ENCODE data around the gene CDC25A.

The CDC25A gene

DNA sequence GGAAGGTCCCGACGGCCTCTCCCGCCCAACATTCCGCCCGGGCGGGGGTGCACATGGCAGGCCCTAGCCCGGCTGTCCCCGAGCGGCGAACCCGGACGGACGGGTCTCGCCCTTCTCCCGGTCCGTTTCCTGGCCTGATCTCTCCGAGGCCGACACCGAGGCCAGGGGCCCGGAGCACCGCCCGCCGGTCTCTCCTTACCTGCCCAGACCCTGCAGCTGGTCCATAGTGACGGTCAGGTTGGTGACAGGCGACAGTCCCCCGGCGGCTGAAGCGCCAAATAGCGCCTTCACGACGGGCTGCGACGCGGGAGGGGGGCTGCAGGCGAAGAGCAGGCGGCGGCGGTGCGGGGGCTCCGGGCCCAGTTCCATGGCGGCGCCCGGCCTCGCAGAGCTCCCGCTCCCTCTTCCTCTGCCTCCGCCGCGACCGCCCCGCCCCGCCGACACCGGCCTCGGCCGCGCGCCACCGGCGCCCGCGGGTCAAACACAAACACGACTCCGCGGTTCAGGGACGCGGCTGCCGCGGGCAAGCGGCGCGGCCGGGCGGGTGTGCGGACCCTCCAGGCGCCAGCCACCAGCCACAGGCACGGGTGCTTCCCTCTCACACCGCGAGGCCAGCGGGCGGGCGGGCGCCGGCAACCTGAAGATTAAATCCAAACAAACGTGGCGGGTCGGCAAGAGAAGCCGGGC, 495 bp downstream of the CDC25A start:
- in situ Hi-C loops (cut with HindIII; ENCODE audit: low sequenced_read_pairs): no loop called here
- no peak for DNase-seq (ENCODE audit: low read depth)
- peak overlapping the region; percentile 79 for H3K4me3 ChIP-seq (ENCODE audit: low read depth, low read length)
- TF ChIP-seq, protein P1, sequence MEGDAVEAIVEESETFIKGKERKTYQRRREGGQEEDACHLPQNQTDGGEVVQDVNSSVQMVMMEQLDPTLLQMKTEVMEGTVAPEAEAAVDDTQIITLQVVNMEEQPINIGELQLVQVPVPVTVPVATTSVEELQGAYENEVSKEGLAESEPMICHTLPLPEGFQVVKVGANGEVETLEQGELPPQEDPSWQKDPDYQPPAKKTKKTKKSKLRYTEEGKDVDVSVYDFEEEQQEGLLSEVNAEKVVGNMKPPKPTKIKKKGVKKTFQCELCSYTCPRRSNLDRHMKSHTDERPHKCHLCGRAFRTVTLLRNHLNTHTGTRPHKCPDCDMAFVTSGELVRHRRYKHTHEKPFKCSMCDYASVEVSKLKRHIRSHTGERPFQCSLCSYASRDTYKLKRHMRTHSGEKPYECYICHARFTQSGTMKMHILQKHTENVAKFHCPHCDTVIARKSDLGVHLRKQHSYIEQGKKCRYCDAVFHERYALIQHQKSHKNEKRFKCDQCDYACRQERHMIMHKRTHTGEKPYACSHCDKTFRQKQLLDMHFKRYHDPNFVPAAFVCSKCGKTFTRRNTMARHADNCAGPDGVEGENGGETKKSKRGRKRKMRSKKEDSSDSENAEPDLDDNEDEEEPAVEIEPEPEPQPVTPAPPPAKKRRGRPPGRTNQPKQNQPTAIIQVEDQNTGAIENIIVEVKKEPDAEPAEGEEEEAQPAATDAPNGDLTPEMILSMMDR (IDR thresholded peaks at IDR 0.05; ENCODE audit: low read depth, low read length, missing control alignments): no peak

DNA sequence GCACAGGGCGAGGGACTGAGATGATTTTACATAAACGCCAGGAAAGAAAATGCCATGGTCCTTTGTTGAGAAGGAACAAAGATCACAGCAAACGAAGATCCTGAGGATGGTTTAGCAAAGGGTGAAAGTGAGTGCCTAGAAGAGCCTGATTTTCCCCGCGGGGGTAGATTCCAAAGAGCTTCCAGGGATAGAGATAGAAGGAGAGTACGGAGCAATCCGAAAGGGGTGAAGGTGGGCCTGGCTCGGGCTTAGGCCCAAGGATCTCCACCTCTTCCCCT, 977 bp downstream of the CDC25A start:
- TF ChIP-seq, protein P1 (IDR thresholded peaks at IDR 0.05; ENCODE audit: low read depth, low read length, missing control alignments): no peak
- peak overlapping the region; percentile 79 for H3K4me3 ChIP-seq (ENCODE audit: low read depth, low read length)
- in situ Hi-C loops (cut with HindIII; ENCODE audit: low sequenced_read_pairs): no loop called here

DNA sequence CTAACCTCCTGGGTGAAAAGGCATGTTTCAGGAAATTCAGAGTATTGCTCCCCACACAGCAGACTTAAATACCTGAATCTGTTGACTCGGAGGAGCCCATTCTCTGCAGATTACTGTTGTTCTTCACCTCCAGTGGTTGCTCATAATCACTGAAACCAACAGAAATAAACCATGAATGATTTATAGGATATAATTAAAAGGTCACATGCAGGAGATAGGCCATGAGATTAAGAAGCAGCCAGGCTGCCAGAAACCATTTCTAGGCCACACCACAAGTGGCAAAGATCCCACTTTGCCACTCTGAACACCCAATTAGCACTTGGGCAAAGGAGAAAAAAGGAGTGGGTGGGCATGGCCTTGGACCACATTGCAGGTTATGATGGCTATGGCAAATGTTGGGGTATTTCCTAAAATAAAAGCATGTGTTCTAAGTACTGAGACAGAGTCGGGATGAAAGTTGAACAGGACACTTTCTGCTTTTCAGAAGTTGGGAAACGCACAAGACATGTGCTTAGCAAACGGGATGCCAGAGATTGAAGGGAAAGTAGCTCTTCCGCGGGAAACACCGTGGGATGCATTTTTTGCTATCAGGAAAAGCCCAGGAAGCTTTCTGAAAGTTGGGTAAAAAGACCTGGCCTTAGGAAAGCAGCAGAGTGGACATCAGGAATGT, 1.5 kb downstream of the CDC25A start:
- peak overlapping the region; percentile 79 for H3K4me3 ChIP-seq (ENCODE audit: low read depth, low read length)
- DNase-seq (ENCODE audit: low read depth): no peak
- in situ Hi-C loops (cut with HindIII; ENCODE audit: low sequenced_read_pairs): no loop called here
- TF ChIP-seq, protein P1 (IDR thresholded peaks at IDR 0.05; ENCODE audit: low read depth, low read length, missing control alignments): no peak

More for the DNA sequence above, 977 bp downstream of the CDC25A start:
- no peak for DNase-seq (ENCODE audit: low read depth)

DNA sequence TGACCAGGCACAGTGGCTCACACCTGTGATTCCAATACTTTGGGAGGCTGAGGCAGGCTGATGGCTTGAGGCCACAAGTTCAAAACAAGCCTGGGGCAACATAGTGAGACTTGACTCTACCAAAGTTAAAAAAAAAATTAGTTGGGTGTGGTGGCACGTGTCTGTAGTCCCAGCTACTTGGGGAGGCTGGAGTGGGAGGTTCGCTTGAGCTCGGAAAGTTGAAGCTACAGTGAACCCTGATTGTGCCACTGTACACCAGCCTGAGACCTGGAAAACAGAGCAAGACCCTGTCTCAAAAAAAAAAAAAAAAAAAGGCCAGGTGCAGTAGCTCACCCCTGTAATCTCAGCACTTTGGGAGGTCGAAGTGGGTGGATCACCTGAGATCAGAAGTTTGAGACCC, 3.1 kb downstream of the CDC25A start:
- no peak overlapping the region for H3K4me3 ChIP-seq (ENCODE audit: low read depth, low read length)
- TF ChIP-seq, protein P1 (IDR thresholded peaks at IDR 0.05; ENCODE audit: low read depth, low read length, missing control alignments): no peak
- in situ Hi-C loops (cut with HindIII; ENCODE audit: low sequenced_read_pairs): no loop called here
- no peak for DNase-seq (ENCODE audit: low read depth)

DNA sequence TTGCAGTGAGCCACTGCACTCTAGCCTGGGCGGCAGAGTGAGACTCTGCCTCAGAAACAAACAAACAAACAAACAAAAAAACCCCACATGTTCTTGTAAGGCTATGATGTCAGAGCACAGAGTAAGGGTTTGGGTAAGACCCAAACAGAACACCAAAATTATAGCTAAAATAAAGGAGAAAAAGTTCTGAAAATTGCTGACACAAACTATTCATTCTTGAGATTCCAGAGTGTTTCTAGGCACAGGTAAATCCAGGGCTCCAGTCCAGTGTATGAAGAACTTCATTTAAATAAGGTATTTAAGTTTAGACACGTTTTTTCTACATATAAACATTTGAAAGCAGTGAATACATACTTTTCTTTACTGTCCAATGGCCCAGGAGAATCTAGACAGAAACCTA, 3.9 kb downstream of the CDC25A start:
- in situ Hi-C loops (cut with HindIII; ENCODE audit: low sequenced_read_pairs): no loop called here
- TF ChIP-seq, protein P1 (IDR thresholded peaks at IDR 0.05; ENCODE audit: low read depth, low read length, missing control alignments): no peak
- no peak overlapping the region for H3K4me3 ChIP-seq (ENCODE audit: low read depth, low read length)
- DNase-seq (ENCODE audit: low read depth): no peak

DNA sequence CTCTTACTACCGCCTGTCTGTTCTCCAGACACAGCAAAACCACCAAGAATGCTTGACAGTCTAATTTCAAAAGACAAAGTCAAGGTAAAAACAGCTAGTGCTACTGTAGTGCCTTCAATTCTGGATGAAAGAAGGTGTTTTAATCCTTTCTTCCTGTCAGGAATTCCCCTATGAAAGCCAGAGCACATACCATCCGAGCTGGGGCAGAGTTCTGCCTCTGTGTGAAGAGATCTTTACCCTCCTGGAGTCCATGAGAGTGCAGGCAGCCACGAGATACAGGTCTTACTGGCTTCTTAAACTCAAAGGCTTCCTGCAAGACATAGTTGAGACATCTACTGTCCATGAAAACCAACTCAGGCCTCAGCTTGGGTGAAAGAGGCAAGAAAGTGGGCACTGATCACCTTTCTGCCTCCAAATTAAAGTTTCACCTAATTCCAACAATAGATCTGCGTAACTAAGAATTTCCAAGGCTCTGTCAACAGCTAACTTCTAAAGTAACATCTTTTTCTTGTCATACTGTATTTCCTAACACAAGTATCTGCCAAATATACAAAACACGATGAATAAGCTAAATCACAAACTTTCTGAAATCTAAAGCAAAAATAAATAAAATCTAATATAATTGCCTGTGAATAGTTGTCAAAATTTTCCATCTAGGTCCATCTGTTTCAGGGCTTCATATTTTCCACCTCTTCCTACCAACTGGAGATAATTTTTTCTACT, 7.5 kb downstream of the CDC25A start:
- H3K4me3 ChIP-seq (ENCODE audit: low read depth, low read length): no peak overlapping the region
- in situ Hi-C loops (cut with HindIII; ENCODE audit: low sequenced_read_pairs): no loop called here
- DNase-seq (ENCODE audit: low read depth): no peak
- TF ChIP-seq, protein P1 (IDR thresholded peaks at IDR 0.05; ENCODE audit: low read depth, low read length, missing control alignments): no peak
